ENCODE data around the gene ITPR3.

DNA sequence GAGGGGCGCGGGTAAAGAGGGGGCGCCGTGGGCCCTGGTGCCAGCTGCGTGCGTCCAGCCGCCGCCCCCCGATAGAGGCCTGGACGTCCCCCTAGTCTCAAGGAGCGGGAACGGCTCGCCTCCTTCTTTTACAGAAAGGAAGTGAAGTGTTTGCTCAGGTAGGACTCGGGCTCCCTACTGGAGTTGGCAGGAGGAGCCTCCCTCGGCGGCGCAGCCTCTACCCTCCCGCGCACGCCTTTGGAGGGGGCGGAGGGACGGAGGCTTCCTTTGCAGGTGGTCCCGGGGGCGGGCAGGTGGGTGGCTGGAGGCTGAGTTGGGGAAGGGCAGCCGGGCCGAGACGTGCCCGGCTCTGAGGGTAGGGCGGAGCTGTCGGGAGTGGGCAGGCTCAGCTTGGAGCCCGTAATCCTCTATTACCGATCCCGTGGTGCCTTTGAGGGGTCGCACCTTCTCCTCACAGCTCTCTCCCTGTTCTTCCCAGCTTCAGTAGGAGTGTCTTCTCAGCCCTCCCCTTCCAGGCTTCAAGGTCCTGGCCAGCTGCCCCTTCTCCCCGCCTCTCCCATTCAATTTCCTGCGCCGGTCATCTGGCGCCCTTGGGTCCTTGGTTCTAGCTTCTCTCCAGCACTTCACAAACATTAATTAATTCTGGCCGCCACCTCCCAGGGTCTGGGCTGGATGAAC lies 728 bp downstream of the ITPR3 start:
- no peak for TF ChIP-seq EZH2 (IDR thresholded peaks at IDR 0.05; ENCODE audit: borderline replicate concordance, low read length)
- TF ChIP-seq, protein P1, sequence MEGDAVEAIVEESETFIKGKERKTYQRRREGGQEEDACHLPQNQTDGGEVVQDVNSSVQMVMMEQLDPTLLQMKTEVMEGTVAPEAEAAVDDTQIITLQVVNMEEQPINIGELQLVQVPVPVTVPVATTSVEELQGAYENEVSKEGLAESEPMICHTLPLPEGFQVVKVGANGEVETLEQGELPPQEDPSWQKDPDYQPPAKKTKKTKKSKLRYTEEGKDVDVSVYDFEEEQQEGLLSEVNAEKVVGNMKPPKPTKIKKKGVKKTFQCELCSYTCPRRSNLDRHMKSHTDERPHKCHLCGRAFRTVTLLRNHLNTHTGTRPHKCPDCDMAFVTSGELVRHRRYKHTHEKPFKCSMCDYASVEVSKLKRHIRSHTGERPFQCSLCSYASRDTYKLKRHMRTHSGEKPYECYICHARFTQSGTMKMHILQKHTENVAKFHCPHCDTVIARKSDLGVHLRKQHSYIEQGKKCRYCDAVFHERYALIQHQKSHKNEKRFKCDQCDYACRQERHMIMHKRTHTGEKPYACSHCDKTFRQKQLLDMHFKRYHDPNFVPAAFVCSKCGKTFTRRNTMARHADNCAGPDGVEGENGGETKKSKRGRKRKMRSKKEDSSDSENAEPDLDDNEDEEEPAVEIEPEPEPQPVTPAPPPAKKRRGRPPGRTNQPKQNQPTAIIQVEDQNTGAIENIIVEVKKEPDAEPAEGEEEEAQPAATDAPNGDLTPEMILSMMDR (IDR thresholded peaks at IDR 0.05; ENCODE audit: low read length) = no peak
